K562 (cell line): ENCODE data around the gene GIMAP7. TPM values are rescaled to one million over a fixed set of nuclear protein-coding genes. Genes with fewer than 3 reads are reported as not detected.

Experiments used
- CBFA2T3 ChIP-seq: fragments of 450-650 bp; IDR thresholded peaks from 2 replicates; pipeline ENCODE4 v1.6.1; 2017
- CBX2 ChIP-seq: fragments of 200-600 bp; sonication (generic); IDR thresholded peaks from one replicate; pipeline ENCODE4 v1.6.1; 2012; ENCODE audit warnings: mild to moderate bottlenecking, low read length, inconsistent platforms; ENCODE audit not compliant: insufficient read depth, poor library complexity, severe bottlenecking
- ELF1 ChIP-seq: fragments of 200-800 bp; sonication (Bioruptor generic); IDR thresholded peaks from 2 replicates; pipeline ENCODE4 v1.6.1; 2016; ENCODE audit warnings: missing genetic modification characterization, missing compliant biosample characterization
- FOXJ2 ChIP-seq: fragments of 200-800 bp; sonication (Bioruptor generic); IDR thresholded peaks from 2 replicates; pipeline ENCODE4 v1.6.1; 2016; ENCODE audit warnings: missing genetic modification characterization, missing compliant biosample characterization
- MYBL2 ChIP-seq, 2 experiments: fragments of 450-650 bp in 1 of 2; sonication (generic) in 1 of 2; formaldehyde crosslinking in 1 of 2; IDR thresholded peaks; 2 replicates each; pipeline versions ENCODE4 v1.6.1 to v1.8.1; 2017 to 2022; ENCODE audit warnings: borderline replicate concordance in 1 of 2, inconsistent platforms in 1 of 2, low read depth in 1 of 2, mild to moderate bottlenecking in 1 of 2, missing genetic modification reagents in 1 of 2, moderate library complexity in 1 of 2
- NR2C2 ChIP-seq, 2 experiments: fragments of 200-800 bp in 1 of 2; sonication (Bioruptor generic) in 1 of 2; sonication (generic) in 1 of 2; formaldehyde crosslinking in 1 of 2; IDR thresholded peaks; 2 replicates each; pipeline versions ENCODE4 v1.6.1 to v1.8.0; 2016 to 2022; ENCODE audit warnings: mild to moderate bottlenecking in 1 of 2, missing compliant biosample characterization in 1 of 2, missing genetic modification characterization in 1 of 2, missing genetic modification reagents in 1 of 2
- NR4A1 ChIP-seq, 2 experiments: fragments of 250-450 bp in 1 of 2; fragments of 450-650 bp in 1 of 2; sonication (Bioruptor Pico) in 1 of 2; IDR thresholded peaks; 2 replicates each; pipeline versions ENCODE4 v1.4.0 to v1.6.1; 2016 to 2020; ENCODE audit warnings: mild to moderate bottlenecking in 2 of 2, missing compliant biosample characterization in 1 of 2, missing genetic modification characterization in 1 of 2, moderate library complexity in 1 of 2
- U2AF1 ChIP-seq: fragments of 200-400 bp; formaldehyde crosslinking; optimal IDR thresholded peaks from 2 replicates; pipeline ENCODE3; 2017; ENCODE audit warnings: mild to moderate bottlenecking, low read depth, low read length, moderate library complexity
- ZBTB7A ChIP-seq: IDR thresholded peaks from 2 replicates; pipeline ENCODE4 v1.6.1; 2011; ENCODE audit warnings: low read depth, mild to moderate bottlenecking, low read length, moderate library complexity, borderline replicate concordance; ENCODE audit not compliant: control insufficient read depth
- polyA plus RNA-seq, 8 experiments: library from polyadenylated mRNA; depleted of rRNA in 4 of 8; stranded (reverse) in 5 of 8; unstranded in 3 of 8; fragments of >200 nt; fragmentation: Nextera tagmentation in 2 of 8; fragmentation: Illumina TruSeq in 1 of 8; extraction: Ambion mirVana in 2 of 8; extraction: Trizol in 1 of 8; gene quantifications; 2 replicates each; pipeline versions ENCODE4 v1.2.1 to v1.2.3, GENCODE V29; 2011 to 2014; ENCODE audit warnings: inconsistent platforms in 1 of 8, missing spikeins in 1 of 8
- total RNA-seq, 7 experiments: library from RNA; depleted of rRNA in 6 of 7; stranded (reverse); fragments of >200 nt in 6 of 7; fragmentation: Illumina TruSeq in 2 of 7; extraction: Trizol in 2 of 7; gene quantifications; 2 replicates each; pipeline versions ENCODE4 v1.2.1 to v1.2.3, GENCODE V29; 2011 to 2021; ENCODE audit warnings: low replicate concordance in 1 of 7
- TF ChIP-seq, protein P1 (sequence below): fragments of 450-650 bp; IDR thresholded peaks from 2 replicates; pipeline ENCODE4 v1.7.0; 2016; ENCODE audit warnings: borderline replicate concordance
- TF ChIP-seq, protein P2 (sequence below): fragments of 450-650 bp; IDR thresholded peaks from 2 replicates; pipeline ENCODE4 v1.6.1; 2016; ENCODE audit warnings: mild to moderate bottlenecking, moderate library complexity

GIMAP7 gene
- total and polyA plus RNA-seq, 9 of the 15 experiments (the other 6 are each of a cell fraction or from before 2014, with no cell fraction given), result 0.42 TPM; not detected in 8

- TF ChIP-seq, protein P1, sequence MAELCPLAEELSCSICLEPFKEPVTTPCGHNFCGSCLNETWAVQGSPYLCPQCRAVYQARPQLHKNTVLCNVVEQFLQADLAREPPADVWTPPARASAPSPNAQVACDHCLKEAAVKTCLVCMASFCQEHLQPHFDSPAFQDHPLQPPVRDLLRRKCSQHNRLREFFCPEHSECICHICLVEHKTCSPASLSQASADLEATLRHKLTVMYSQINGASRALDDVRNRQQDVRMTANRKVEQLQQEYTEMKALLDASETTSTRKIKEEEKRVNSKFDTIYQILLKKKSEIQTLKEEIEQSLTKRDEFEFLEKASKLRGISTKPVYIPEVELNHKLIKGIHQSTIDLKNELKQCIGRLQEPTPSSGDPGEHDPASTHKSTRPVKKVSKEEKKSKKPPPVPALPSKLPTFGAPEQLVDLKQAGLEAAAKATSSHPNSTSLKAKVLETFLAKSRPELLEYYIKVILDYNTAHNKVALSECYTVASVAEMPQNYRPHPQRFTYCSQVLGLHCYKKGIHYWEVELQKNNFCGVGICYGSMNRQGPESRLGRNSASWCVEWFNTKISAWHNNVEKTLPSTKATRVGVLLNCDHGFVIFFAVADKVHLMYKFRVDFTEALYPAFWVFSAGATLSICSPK, result no peak
- TF ChIP-seq NR4A1 (CRISPR knock-in tag; IDR thresholded peaks at IDR 0.05) (no peak), NR4A1 (tag; IDR thresholded peaks at IDR 0.05) (peak; percentile 57; the same call in 1 of the 2 replicates), CBFA2T3 (no peak), NR2C2 (CRISPR knock-in tag; IDR thresholded peaks at IDR 0.05) (no peak), NR2C2 (tag; IDR thresholded peaks at IDR 0.05) (peak; percentile 64), MYBL2 (IDR thresholded peaks at IDR 0.05; ENCODE audit: low read depth) (no peak), MYBL2 (CRISPR knock-in tag; IDR thresholded peaks at IDR 0.05; ENCODE audit: borderline replicate concordance) (no peak), ELF1 (tag) (peak; percentile 44; the same call in 1 of the 2 replicates), FOXJ2 (no peak), CBX2 (no peak), U2AF1 (no peak), ZBTB7A (no peak)
- TF ChIP-seq, protein P2, sequence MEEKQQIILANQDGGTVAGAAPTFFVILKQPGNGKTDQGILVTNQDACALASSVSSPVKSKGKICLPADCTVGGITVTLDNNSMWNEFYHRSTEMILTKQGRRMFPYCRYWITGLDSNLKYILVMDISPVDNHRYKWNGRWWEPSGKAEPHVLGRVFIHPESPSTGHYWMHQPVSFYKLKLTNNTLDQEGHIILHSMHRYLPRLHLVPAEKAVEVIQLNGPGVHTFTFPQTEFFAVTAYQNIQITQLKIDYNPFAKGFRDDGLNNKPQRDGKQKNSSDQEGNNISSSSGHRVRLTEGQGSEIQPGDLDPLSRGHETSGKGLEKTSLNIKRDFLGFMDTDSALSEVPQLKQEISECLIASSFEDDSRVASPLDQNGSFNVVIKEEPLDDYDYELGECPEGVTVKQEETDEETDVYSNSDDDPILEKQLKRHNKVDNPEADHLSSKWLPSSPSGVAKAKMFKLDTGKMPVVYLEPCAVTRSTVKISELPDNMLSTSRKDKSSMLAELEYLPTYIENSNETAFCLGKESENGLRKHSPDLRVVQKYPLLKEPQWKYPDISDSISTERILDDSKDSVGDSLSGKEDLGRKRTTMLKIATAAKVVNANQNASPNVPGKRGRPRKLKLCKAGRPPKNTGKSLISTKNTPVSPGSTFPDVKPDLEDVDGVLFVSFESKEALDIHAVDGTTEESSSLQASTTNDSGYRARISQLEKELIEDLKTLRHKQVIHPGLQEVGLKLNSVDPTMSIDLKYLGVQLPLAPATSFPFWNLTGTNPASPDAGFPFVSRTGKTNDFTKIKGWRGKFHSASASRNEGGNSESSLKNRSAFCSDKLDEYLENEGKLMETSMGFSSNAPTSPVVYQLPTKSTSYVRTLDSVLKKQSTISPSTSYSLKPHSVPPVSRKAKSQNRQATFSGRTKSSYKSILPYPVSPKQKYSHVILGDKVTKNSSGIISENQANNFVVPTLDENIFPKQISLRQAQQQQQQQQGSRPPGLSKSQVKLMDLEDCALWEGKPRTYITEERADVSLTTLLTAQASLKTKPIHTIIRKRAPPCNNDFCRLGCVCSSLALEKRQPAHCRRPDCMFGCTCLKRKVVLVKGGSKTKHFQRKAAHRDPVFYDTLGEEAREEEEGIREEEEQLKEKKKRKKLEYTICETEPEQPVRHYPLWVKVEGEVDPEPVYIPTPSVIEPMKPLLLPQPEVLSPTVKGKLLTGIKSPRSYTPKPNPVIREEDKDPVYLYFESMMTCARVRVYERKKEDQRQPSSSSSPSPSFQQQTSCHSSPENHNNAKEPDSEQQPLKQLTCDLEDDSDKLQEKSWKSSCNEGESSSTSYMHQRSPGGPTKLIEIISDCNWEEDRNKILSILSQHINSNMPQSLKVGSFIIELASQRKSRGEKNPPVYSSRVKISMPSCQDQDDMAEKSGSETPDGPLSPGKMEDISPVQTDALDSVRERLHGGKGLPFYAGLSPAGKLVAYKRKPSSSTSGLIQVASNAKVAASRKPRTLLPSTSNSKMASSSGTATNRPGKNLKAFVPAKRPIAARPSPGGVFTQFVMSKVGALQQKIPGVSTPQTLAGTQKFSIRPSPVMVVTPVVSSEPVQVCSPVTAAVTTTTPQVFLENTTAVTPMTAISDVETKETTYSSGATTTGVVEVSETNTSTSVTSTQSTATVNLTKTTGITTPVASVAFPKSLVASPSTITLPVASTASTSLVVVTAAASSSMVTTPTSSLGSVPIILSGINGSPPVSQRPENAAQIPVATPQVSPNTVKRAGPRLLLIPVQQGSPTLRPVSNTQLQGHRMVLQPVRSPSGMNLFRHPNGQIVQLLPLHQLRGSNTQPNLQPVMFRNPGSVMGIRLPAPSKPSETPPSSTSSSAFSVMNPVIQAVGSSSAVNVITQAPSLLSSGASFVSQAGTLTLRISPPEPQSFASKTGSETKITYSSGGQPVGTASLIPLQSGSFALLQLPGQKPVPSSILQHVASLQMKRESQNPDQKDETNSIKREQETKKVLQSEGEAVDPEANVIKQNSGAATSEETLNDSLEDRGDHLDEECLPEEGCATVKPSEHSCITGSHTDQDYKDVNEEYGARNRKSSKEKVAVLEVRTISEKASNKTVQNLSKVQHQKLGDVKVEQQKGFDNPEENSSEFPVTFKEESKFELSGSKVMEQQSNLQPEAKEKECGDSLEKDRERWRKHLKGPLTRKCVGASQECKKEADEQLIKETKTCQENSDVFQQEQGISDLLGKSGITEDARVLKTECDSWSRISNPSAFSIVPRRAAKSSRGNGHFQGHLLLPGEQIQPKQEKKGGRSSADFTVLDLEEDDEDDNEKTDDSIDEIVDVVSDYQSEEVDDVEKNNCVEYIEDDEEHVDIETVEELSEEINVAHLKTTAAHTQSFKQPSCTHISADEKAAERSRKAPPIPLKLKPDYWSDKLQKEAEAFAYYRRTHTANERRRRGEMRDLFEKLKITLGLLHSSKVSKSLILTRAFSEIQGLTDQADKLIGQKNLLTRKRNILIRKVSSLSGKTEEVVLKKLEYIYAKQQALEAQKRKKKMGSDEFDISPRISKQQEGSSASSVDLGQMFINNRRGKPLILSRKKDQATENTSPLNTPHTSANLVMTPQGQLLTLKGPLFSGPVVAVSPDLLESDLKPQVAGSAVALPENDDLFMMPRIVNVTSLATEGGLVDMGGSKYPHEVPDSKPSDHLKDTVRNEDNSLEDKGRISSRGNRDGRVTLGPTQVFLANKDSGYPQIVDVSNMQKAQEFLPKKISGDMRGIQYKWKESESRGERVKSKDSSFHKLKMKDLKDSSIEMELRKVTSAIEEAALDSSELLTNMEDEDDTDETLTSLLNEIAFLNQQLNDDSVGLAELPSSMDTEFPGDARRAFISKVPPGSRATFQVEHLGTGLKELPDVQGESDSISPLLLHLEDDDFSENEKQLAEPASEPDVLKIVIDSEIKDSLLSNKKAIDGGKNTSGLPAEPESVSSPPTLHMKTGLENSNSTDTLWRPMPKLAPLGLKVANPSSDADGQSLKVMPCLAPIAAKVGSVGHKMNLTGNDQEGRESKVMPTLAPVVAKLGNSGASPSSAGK, result peak; percentile 40
Observed at GRCh38 chr7:150476819-150477631, 37.6 kb upstream of the GIMAP7 start (continued).
